LoVo (cell line): Measurements from ENCODE around the gene TMEM126A.
"Not testable (repeated sequence)": the region's sequence is repeated elsewhere in the genome, so short reads cannot be mapped to it uniquely, and the experiment has no call there.

ENCODE experiments used
- DNase-seq: peaks from one replicate; pipeline ENCODE4 v3.0.0-alpha.2; 2016; ENCODE audit warnings: low spot score

TMEM126A gene

DNA sequence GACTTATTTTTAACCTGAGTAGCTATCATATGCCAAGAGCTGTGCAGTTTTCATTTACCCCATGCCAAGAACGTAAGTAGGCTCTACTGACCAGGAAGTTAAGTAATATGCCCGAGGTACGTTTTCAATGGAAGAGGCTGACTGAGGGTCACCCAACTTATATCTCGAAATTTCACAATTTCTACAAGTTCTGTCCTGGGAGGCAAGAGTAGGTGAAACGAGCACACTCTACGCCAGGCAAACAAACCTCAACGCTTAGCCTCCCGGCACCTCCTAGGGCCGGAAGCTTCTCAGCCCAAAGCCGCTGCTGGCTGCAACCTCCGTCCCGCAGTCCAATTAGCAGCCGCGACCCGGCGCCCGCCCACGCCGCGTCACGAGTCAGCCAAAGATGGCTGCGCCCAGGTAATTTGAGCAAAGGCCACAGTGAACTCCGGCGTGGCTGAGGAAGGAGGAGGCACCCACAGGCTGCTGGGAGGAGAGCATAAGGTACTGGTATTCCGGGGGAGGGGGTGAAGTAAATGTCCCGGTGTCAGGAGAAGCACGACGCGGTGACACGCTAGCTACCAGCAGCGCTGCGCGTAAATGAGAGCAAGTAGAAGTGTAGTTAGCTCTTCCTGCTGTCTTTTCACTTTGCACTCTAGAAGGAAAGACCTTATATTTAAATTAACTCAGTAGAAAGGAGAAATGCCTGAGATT is at the start of gene TMEM126A:
TMEM126A (plus strand) TSS at position 364 of the 696 bp plus-strand sequence. CDS start 2,289 bp downstream, outside the sequence.
- DNase-seq = peak; percentile 90

DNA sequence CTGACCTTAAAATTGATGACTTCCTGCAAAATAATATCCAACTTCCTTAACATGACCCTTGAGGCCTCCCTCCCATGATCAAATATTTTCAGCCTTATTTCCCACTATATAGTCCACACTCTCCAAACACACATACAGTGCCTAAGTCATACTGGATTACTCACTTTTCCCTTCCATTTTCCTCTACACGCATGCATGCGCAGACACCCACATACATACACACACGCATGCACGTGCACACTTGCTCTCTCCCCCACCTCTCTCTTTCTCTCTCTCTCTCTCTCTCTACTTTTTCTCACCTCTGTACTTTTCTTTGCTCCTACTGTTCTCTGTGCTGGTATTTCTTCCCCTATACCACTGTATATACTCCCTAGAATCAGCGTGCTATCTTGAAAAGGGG is 48.7 kb upstream of the TMEM126A start:
- no peak for DNase-seq

DNA sequence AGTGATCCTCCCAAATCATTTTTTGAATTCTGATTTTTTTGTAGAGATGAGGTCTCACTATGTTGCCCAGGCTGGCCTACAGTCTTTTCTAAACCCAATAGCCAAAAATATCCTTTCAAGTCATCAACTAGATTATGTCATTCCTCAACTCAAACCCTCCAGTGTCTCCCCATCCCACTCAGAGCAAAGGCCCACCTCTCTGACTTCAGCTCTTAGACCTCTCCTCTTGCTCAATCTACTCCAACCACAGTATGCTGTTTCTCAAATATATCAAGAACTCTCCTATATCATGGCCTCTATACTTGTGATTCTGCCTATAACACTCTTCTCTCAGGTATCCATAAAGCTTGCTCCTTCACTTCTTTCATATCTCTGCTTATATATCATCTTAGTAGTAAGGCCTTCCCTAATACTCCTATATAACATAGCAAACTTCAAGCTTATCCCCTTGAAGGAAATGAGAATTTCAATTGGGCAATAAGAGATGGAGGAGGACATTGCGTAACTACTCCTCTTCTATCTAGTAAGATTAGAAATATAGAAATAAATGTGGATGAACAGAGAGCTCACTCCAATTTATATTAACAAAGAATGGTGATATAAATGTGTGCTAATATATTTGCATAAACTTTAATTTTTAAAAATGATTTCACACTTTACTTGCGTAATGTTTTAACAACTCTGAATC is 45.1 kb upstream of the TMEM126A start:
- DNase-seq = no peak

DNA sequence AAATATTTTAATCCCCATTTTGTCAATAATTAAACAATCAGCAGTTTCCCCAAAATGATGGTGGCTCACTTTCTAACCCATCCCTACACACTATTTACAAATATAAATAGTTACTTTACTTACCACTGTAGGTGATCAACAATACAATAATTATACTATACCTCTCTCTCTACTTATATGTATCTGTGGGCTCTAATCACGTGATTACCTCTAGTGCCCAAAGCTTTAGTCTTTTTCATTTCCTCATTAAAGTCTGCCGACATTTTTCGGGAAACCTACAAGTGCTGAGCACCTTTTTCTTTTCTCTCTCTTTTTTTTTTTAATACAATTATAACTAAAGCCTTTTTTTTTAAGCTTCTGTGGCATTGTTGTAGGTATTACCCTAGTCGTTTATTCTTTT is 44.5 kb upstream of the TMEM126A start:
- DNase-seq = no peak

GRCh38 chr11:85606237-85606636 is 41.5 kb upstream of the TMEM126A start:
- DNase-seq = not testable (repeated sequence)

- not testable (repeated sequence) for DNase-seq
Measured at GRCh38 chr11:85608621-85609020, 39.1 kb upstream of the TMEM126A start.

- DNase-seq = not testable (repeated sequence)
Measured at GRCh38 chr11:85609286-85609685, 38.5 kb upstream of the TMEM126A start.

DNA sequence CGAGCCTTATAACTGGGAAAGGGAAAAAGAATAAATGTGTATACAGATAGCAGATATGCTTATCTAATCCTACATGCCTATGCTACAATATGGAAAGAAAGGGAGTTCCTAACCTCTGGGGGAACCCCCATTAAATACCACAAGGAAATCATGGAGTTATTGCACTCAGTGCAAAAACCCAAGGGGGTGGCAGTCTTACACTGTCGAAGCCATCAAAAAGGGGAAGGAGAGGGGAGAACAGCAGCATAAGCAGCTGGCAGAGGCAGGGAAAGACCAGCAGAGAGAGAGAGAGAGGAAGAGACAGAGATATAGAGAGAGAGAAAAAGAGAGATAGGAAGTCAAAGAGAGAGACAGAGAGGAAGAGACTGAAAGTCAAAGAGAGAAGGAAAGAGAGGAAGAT is 36.1 kb upstream of the TMEM126A start:
- not testable (repeated sequence) for DNase-seq

GRCh38 chr11:85619499-85619898 is 28.3 kb upstream of the TMEM126A start:
- DNase-seq = no peak

DNA sequence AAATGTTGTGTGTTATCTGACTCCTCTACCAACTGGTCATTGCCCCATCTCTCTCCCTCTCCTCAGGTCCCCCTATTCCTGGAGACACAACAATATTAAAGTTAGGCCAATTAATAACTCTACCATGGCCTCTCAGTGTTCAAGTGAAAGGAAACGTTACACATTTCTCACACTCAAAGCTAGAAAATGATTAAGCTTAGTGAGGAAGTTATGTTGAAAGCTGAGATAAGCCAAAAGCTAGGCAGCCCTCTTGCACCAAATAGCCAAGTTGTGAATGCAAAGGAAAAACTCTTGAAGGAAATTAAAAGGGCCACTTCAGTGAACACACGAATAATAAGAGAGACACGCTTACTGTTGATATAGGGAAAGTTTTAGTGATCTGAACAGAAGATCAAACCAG is 27.5 kb upstream of the TMEM126A start:
- DNase-seq = no peak

- DNase-seq = no peak
Measured at GRCh38 chr11:85626496-85626895, 21.3 kb upstream of the TMEM126A start.

DNA sequence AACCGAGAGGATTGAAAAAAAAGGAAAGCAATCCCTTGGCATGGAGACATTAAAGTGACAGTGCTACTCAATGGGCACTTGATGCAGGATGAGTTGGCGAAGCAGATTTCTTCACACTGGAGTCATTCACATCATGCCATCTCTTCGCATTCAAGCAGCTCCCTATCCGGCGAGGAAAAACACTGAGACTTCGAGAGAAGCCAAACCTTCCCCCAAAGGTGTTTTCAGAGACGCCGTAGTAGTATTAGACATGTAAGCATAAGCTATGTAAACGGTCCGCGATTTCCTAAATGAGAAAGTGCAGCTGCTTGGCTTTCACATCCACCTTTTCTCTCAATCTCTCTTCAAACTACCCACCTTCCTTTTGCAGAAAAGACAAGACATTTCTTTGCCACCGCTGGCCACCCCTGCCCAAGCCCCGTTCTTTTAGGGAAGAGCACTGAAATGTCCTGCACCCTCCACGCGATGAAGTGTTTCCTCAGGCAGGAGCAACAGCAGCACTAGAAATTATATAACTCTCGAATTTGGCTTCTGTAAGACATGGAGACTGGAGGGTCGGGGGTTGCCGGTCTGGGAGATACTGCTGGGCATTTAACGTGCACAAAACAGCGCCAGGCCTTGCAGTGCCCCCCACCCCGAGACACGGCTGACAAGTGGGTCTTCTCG is 20.3 kb upstream of the TMEM126A start, which contains the start of gene DLG2:
DLG2 (minus strand) TSS at position 13 of the 666 bp plus-strand sequence.
- DNase-seq = no peak

- DNase-seq = peak; percentile 97
Measured at GRCh38 chr11:85627998-85628770, 19.6 kb upstream of the TMEM126A start, which contains the start of gene TMEM126B. Gene TMEM126B (plus strand): TSS chr11:85628593. CDS start chr11:85628608, 15 bp downstream.

DNA sequence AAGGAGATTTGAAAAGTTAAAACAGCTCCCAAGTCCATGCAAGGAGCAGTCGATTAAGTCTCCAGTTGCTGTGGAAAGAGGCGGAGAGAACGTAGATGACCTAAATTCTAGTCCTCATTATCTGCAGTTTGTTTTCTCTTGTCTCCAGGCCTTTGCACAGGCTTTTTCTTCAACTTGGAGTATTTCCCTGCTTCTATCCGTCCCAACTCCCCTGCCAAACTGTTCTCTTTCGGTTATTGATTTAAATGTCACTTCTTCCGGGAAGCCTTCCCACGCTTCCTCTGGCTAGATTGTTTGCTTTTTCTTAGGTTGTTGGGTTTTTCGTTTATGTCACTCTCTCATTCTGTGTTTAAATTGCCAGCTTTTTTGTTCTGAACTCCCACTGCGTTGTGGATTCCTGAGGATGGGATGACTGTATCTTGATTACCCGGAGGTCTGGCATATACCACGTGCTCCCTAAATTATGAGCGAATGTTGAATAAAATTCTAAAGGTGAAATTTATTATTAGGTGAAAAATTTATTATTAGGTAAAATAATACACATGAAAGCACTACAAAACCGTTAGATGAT is 18.9 kb upstream of the TMEM126A start:
- no peak for DNase-seq

- DNase-seq = no peak
Measured at GRCh38 chr11:85634747-85635146, 13.0 kb upstream of the TMEM126A start.

DNA sequence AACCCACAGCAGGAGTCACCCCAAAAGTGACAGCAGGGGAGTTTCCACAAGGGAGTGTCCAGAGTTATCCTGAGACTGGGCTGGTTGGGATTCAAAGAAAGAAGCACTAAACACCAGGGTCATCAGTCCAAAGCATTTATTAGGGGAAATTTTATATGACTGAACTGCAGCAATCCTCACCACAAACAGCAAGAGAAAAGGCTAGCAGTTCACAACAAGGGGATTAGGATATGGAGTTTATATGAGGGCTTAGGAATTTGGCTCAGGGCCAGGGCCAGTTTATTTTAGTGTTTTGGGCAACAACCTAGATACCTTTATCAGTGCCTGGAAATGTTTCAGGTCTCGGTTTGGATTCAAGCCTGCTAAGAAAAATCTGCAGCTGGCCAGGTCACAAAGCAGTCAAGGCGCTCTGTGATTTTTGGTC is 4.6 kb upstream of the TMEM126A start:
- peak; percentile 74 for DNase-seq

GRCh38 chr11:85647078-85647477 is 689 bp upstream of the TMEM126A start:
- DNase-seq = no peak

- DNase-seq = no peak
Measured at GRCh38 chr11:85651118-85651517, 3.4 kb downstream of the TMEM126A start.

DNA sequence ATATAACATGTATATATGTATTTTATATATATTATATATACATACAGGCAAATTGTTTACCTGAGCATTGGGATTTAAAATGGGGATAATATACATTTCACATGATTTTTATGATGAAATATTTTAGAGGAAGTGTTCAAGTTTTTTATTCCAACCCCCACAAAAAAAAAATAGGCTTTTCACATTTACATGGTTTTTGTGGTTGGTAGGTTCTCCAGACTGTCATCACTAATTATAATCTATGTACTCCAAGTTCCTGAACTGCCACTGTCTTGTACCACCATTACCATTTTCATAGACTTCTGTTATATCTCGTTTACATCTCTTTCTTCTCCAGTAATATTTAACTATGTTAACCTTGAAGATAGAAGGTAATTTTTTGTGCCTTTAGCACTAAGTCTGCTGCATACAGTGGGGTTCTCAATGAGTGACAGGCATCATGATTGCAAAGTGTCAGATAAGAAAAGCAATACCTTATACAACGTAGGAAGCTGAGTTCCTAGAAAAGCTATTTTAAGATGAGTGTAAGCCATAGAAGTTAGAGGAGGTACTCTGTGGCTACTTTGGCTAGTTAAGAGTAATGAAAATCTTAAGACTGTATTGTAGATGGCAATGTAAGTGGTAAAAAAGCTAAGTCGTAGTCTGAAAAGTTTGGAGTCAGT is 5.2 kb downstream of the TMEM126A start:
- DNase-seq = no peak

GRCh38 chr11:85654343-85654742 is 6.6 kb downstream of the TMEM126A start:
- not testable (repeated sequence) for DNase-seq

GRCh38 chr11:85656777-85657176 is 9.0 kb downstream of the TMEM126A start:
- DNase-seq = no peak
